DND-41 (cell line): Measurements from ENCODE around the gene ZNF277.

Experiments
- EZH2 ChIP-seq: IDR thresholded peaks from 3 replicates; pipeline ENCODE4 v1.6.1; 2012; ENCODE audit warnings: borderline replicate concordance, low read depth, mild to moderate bottlenecking, moderate library complexity, low read length, inconsistent platforms; ENCODE audit not compliant: severe bottlenecking
- TF ChIP-seq, protein P1 (sequence below): IDR thresholded peaks from 2 replicates; pipeline ENCODE4 v1.5.1; 2012; ENCODE audit warnings: borderline replicate concordance, low read length, moderate library complexity, mild to moderate bottlenecking; ENCODE audit not compliant: poor library complexity, severe bottlenecking; ENCODE audit errors: extremely low read depth

- TF ChIP-seq, protein P1, sequence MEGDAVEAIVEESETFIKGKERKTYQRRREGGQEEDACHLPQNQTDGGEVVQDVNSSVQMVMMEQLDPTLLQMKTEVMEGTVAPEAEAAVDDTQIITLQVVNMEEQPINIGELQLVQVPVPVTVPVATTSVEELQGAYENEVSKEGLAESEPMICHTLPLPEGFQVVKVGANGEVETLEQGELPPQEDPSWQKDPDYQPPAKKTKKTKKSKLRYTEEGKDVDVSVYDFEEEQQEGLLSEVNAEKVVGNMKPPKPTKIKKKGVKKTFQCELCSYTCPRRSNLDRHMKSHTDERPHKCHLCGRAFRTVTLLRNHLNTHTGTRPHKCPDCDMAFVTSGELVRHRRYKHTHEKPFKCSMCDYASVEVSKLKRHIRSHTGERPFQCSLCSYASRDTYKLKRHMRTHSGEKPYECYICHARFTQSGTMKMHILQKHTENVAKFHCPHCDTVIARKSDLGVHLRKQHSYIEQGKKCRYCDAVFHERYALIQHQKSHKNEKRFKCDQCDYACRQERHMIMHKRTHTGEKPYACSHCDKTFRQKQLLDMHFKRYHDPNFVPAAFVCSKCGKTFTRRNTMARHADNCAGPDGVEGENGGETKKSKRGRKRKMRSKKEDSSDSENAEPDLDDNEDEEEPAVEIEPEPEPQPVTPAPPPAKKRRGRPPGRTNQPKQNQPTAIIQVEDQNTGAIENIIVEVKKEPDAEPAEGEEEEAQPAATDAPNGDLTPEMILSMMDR: no peak
- TF ChIP-seq EZH2: no peak
Measured at GRCh38 chr7:112331492-112331891, 125.0 kb downstream of the ZNF277 start.
